ENCODE data around the gene INSYN2A. TPM values are rescaled to one million over a fixed set of nuclear protein-coding genes. Genes with fewer than 3 reads are reported as not detected.

Gene INSYN2A
- total and polyA plus RNA-seq, 2 experiments from 2014 or later, result 0.43 to 0.54 TPM

DNA sequence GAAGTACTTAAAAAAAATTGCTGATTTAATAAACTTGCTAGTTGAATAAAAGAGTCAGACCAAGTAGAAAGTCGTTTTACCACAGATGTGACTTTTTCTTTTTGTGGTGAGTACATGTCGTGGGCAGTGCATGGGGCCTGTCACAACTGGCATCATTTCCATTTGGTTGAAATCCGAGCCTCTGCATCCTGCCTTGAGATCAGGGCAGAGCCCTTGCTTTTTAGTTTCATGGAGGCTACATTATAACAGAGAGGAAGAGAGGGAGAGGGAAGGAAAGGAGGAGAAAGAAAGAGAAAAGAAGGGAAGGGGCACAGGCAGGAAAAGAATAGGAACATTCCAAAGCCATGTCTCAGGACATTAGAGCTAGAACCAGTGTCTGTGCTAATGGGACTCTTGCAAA is 20.4 kb upstream of the INSYN2A start:
- Histone ChIP-seq H3F3A (ENCODE audit: insufficient read depth) (no peaks in the 10 kb centered on the region), H3K36me3 (ENCODE audit: low read depth) (0 out of 2 replicates have a peak, but pooled peaks cover 3% of the 10 kb centered on the region), H3K27ac (no peak overlapping the region), H3K79me2 (ENCODE audit: insufficient read depth) (no peaks in the 10 kb centered on the region), H3K4me2 (ENCODE audit: unreplicated experiment) (no peak overlapping the region), H3K9me3 (ENCODE audit: low read depth) (no peaks in the 10 kb centered on the region), H3K4me1 (ENCODE audit: insufficient read depth) (peaks cover 8% of the 10 kb centered on the region; the same call in 1 of the 2 replicates), H3K27me3 (replicated peaks; ENCODE audit: insufficient read depth) (no peaks in the 10 kb centered on the region), H3K4me3 (no peak overlapping the region), H3K9me2 (ENCODE audit: insufficient read depth) (no peaks in the 10 kb centered on the region), H4K20me1 (ENCODE audit: insufficient read depth) (0 out of 2 replicates have a peak, but pooled peaks cover 5% of the 10 kb centered on the region), H2AFZ (no peak overlapping the region), H3K9ac (no peak overlapping the region)
- in situ Hi-C loops (cut with MboI), result no loop called here
- WGBS, 2 experiments (ENCODE audit: low coverage in 1 of 2, low lambda C conversion rate in 2 of 2, missing lambda C conversion rate in 2 of 2), result 43 to 66% methylated on average over 3 of the region's 3 CpGs
- TF ChIP-seq EZH2 (IDR thresholded peaks at IDR 0.05; ENCODE audit: insufficient read depth, poor library complexity, severe bottlenecking), result no peak
- TF ChIP-seq EZH2phosphoT487 (IDR thresholded peaks at IDR 0.05; ENCODE audit: insufficient read depth, low read depth), result no peak
- peak; percentile 21 for DNase-seq

DNA sequence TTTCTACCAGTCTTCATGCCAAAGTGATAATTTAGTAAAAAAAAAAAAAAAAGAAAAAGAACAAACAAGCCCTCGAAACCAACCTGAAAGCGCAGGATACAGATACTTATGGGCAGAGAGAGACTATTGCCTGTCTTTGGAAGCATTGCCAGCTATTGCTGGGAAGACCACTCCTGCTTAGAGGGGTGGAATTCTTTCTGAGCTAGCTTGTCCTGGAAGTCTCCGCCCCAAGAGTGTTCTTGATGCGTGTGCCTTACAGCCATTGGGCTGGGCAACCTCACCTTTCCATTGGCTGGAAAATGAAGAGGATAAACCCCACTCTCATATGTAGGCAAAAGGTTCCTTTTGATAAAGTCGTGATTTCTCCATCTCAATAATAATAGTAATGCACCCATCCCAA is 19.9 kb upstream of the INSYN2A start:
- no peak for DNase-seq
- Histone ChIP-seq H3K36me3 (ENCODE audit: low read depth) (0 out of 2 replicates have a peak, but pooled peaks cover 3% of the 10 kb centered on the region), H3K4me2 (ENCODE audit: unreplicated experiment) (no peak overlapping the region), H3K9ac (no peak overlapping the region), H3K9me3 (ENCODE audit: low read depth) (no peaks in the 10 kb centered on the region), H4K20me1 (ENCODE audit: insufficient read depth) (0 out of 2 replicates have a peak, but pooled peaks cover 5% of the 10 kb centered on the region), H3K9me2 (ENCODE audit: insufficient read depth) (no peaks in the 10 kb centered on the region), H3K27me3 (replicated peaks; ENCODE audit: insufficient read depth) (no peaks in the 10 kb centered on the region), H3K79me2 (ENCODE audit: insufficient read depth) (no peaks in the 10 kb centered on the region), H3F3A (ENCODE audit: insufficient read depth) (no peaks in the 10 kb centered on the region), H3K27ac (no peak overlapping the region), H2AFZ (no peak overlapping the region), H3K4me1 (ENCODE audit: insufficient read depth) (peaks cover 8% of the 10 kb centered on the region; the same call in 1 of the 2 replicates), H3K4me3 (no peak overlapping the region)
- WGBS, 2 experiments (ENCODE audit: low coverage in 1 of 2, low lambda C conversion rate in 2 of 2, missing lambda C conversion rate in 2 of 2), result 98 to 99% methylated on average over 5 of the region's 5 CpGs
- TF ChIP-seq EZH2phosphoT487 (IDR thresholded peaks at IDR 0.05; ENCODE audit: insufficient read depth, low read depth) (no peak), EZH2 (IDR thresholded peaks at IDR 0.05; ENCODE audit: insufficient read depth, poor library complexity, severe bottlenecking) (no peak)
- in situ Hi-C loops (cut with MboI), result no loop called here

DNA sequence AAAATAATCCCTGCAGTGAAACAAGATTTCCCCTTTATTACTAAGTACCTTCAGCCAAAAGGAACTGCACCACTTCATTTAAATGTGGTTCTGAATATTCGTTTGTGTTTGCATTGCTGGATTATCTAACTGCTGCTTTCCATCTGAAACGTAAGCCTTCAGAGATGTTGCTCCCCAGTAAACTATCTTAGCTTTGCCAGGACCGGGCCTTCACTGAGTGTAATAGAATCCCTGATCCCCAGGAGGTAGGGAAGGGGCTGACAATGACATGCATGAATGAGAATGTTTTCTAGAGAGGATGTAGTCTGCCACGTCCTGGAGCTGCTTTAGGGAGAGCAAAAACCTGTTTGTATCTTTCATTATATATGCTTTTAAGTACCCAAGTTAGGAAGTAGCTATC is 19.5 kb upstream of the INSYN2A start:
- no peak for TF ChIP-seq EZH2phosphoT487 (IDR thresholded peaks at IDR 0.05; ENCODE audit: insufficient read depth, low read depth)
- no peak for TF ChIP-seq EZH2 (IDR thresholded peaks at IDR 0.05; ENCODE audit: insufficient read depth, poor library complexity, severe bottlenecking)
- Histone ChIP-seq H3K9ac (no peak overlapping the region), H3K9me2 (ENCODE audit: insufficient read depth) (no peaks in the 10 kb centered on the region), H3F3A (ENCODE audit: insufficient read depth) (no peaks in the 10 kb centered on the region), H3K36me3 (ENCODE audit: low read depth) (0 out of 2 replicates have a peak, but pooled peaks cover 3% of the 10 kb centered on the region), H3K79me2 (ENCODE audit: insufficient read depth) (no peaks in the 10 kb centered on the region), H2AFZ (no peak overlapping the region), H3K27ac (no peak overlapping the region), H3K4me1 (ENCODE audit: insufficient read depth) (peaks cover 8% of the 10 kb centered on the region; the same call in 1 of the 2 replicates), H4K20me1 (ENCODE audit: insufficient read depth) (0 out of 2 replicates have a peak, but pooled peaks cover 1% of the 10 kb centered on the region), H3K9me3 (ENCODE audit: low read depth) (no peaks in the 10 kb centered on the region), H3K4me2 (ENCODE audit: unreplicated experiment) (no peak overlapping the region), H3K4me3 (no peak overlapping the region), H3K27me3 (replicated peaks; ENCODE audit: insufficient read depth) (no peaks in the 10 kb centered on the region)
- DNase-seq, result no peak
- in situ Hi-C loops (cut with MboI), result no loop called here
- WGBS, 2 experiments (ENCODE audit: low coverage in 1 of 2, low lambda C conversion rate in 2 of 2, missing lambda C conversion rate in 2 of 2), result 77 to 82% methylated on average over 4 of the region's 4 CpGs

DNA sequence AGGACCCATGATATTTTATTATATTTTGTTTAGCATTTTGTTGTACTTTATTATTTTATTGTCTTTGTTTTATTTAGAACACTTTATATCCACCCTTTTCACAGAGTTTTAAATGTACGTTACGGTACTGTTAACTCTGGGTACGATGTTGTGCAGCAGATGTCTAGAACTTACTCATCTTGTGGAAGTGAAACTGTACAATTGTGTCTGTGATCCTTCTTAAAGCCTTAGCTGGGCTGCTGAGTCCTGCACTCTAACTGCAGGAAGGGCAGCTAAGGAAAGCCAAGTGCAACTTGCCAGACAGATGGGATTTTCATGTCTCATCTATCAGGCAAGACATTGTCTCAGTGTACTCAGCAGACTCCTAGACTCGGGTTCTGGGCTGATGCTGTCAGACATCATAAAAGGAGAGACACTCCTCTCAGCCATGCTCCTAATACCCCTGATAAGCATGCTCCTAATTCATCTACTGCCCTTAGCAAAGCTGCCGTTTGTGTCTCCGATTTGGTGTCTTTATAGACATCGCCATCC is 14.6 kb upstream of the INSYN2A start:
- Histone ChIP-seq H4K20me1 (ENCODE audit: insufficient read depth) (no peaks in the 10 kb centered on the region), H3K9ac (no peak overlapping the region), H3K79me2 (ENCODE audit: insufficient read depth) (no peaks in the 10 kb centered on the region), H3K4me2 (ENCODE audit: unreplicated experiment) (no peak overlapping the region), H3K9me2 (ENCODE audit: insufficient read depth) (no peaks in the 10 kb centered on the region), H3K27me3 (replicated peaks; ENCODE audit: insufficient read depth) (no peaks in the 10 kb centered on the region), H3K9me3 (ENCODE audit: low read depth) (no peaks in the 10 kb centered on the region), H3K27ac (no peak overlapping the region), H2AFZ (no peak overlapping the region), H3K4me3 (no peak overlapping the region), H3K36me3 (ENCODE audit: low read depth) (no peaks in the 10 kb centered on the region), H3K4me1 (ENCODE audit: insufficient read depth) (no peaks in the 10 kb centered on the region), H3F3A (ENCODE audit: insufficient read depth) (no peaks in the 10 kb centered on the region)
- in situ Hi-C loops (cut with MboI), result no loop called here
- TF ChIP-seq EZH2 (IDR thresholded peaks at IDR 0.05; ENCODE audit: insufficient read depth, poor library complexity, severe bottlenecking) (no peak), EZH2phosphoT487 (IDR thresholded peaks at IDR 0.05; ENCODE audit: insufficient read depth, low read depth) (no peak)
- WGBS, 2 experiments (ENCODE audit: low coverage in 1 of 2, low lambda C conversion rate in 2 of 2, missing lambda C conversion rate in 2 of 2), result 80 to 82% methylated on average over 7 of the region's 7 CpGs
- DNase-seq, result no peak
